GM19324 (cell line): ENCODE results near the gene SULT4A1.
"Not testable (repeated sequence)": the region's sequence is repeated elsewhere in the genome, so short reads cannot be mapped to it uniquely, and the experiment has no call there.

ENCODE experiments used
- ATAC-seq: cut with Tn5 transposase; IDR thresholded peaks from one replicate; pipeline ENCODE4 v1.9.1; 2021; ENCODE audit warnings: mild to moderate bottlenecking, moderate library complexity; ENCODE audit not compliant: unreplicated experiment, low FRiP score

Gene SULT4A1, protein sequence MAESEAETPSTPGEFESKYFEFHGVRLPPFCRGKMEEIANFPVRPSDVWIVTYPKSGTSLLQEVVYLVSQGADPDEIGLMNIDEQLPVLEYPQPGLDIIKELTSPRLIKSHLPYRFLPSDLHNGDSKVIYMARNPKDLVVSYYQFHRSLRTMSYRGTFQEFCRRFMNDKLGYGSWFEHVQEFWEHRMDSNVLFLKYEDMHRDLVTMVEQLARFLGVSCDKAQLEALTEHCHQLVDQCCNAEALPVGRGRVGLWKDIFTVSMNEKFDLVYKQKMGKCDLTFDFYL

DNA sequence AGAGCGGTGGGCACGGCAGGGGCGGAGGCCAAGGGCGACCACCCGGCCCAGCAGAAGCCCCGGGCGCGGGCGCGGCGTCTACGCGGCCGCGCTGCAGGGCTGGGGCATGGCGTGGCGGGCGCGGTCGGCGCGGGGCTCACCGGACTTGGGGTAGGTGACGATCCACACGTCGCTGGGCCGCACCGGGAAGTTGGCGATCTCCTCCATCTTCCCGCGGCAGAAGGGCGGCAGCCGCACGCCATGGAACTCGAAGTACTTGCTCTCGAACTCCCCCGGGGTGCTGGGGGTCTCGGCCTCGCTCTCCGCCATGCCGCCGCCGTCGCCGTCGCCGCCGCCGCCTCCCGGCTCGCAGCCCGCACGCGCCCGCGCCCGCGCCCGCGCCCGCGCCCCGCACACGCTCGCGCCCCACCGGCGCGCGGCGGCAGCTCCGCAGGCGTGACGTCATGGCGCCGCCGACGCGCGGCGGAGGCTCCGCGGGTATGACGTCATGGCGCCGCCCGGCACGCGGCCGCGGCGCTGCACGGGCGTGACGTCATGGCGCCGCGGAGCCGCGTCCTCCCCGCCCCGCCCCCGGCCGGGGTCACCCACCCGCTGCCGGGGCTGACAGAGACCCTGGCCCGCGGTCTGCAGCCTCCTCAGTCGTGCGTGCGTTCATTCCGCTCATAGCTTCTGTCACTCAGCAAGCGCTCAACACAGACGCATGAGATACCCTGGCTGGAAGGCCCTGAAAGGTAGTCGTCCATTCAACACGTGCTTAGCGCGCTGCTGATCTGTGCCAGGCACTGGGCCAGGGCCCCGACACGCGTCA lies at the start of gene SULT4A1:
TSS of gene SULT4A1 (minus strand) at position 440 of the 808 bp plus-strand sequence. CDS start at position 309, 131 bp downstream.
- ATAC-seq, result no peak

DNA sequence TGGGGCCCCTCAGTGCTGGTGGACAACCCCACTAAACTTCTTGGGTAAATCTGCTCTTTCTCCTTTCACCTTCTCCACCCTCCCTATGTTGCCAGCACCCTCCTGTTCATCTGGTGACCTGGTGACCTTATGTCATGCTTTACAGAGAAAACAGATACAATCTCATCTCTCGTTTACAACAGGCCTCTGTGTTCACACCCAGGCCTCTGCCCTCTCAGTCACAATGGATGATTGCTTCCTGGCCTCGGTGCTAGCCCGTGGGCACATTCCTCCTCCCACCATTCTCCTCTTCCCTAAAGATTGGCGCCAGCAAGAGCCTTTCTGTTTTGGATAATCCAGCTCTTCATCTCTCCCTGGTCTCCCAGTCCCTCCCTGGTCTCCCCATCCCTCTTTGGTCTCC lies 49.0 kb upstream of the SULT4A1 start:
- no peak for ATAC-seq

DNA sequence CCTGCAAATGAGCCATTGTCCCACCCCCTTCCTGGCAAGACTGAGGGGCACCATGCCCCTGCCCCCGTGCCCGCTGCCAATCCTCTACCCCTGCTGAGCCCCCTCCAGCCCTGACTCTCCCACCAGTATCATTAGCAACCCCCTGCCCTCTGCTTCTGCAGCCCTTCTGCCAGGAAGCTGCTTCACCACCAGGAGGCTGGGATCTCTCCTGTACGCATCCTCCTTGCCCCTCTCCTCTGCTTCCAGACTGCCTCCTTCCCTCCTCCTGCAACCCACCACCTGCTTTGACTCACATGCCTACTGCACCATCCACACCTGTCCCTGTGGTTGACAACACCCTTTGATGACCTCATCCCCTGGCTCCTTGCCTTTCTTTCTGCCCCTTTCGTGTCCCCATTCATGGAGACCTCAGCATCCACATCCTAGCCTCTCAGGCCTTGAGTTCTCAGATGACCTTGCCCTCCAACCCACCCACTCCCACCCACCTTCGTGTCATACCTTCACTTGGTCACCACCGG lies 47.9 kb upstream of the SULT4A1 start:
- ATAC-seq, result no peak

DNA sequence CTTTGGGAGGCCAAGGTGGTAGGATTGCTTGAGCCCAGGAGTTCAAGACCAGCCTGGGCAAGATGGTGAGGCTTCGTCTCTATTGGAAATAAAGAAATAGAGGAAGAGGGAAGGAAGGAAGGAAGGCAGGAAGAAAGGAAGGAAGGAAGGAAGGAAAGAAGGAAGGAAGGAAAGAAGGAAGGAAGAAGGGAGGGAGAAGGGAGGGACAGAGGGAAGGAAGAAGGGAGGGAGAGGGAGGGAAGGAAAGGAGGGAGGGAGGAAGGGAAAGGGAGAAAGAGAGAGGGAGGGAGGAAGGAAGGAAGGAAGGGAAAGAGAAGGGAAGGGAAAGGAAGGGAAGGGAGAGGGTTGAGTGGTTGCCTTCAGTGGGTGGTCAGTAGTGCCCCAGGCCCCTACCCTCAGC lies 47.4 kb upstream of the SULT4A1 start:
- no peak for ATAC-seq

DNA sequence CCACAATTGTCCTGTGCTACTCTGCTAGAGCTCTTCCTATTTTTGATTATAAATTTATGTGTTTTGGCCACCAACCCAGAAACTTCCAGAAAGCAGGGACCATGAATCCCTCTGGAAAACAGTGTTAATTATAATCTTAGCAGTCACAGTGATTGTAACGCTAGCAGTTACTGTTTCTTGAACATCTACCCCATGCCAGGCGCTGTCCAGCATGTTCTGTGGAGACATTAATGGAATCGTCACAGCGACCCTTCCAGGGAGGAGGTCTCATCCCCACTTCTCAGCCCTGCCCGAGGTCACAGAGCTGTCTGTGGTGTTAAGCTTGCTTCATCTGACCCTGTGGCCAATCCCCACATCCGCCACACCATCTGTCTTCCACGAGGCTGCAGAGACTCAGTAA lies 43.4 kb upstream of the SULT4A1 start:
- no peak for ATAC-seq

DNA sequence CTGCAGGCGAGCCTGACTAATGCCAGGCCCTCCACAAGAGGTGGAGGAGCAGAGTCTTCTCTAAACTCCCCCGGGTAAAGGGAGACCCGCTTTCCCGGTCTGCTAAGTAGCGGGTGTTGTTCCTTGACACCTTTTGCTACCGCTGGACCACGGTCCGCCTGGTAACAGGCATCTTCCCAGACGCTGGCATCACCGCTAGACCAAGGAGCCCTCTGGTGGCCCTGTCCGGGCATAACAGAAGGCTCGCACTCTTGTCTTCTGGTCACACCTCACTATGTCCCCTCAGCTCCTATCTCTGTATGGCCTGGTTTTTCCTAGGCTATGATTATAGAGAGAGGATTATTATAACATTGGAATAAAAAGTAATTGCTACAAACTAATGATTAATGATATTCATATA lies 42.1 kb upstream of the SULT4A1 start:
- ATAC-seq, result not testable (repeated sequence)

DNA sequence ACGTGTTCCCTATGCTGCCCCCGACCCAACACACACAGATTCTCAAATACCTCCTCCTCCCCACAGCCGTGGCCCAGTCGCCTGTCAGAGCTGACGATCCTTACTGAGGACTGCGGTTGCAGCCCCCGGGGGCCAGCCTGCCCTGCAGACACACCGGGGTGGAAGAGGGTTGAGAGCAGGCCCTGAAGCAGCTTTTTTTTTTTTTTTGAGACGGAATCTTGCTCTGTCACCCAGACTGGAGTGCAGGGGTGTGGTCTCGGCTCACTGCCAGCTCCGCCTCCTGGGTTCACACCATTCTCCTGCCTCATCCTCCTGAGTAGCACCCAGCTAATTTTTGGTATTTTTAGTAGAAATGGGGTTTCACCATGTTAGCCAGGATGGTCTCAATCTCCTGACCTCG lies 40.7 kb upstream of the SULT4A1 start:
- ATAC-seq, result not testable (repeated sequence)

DNA sequence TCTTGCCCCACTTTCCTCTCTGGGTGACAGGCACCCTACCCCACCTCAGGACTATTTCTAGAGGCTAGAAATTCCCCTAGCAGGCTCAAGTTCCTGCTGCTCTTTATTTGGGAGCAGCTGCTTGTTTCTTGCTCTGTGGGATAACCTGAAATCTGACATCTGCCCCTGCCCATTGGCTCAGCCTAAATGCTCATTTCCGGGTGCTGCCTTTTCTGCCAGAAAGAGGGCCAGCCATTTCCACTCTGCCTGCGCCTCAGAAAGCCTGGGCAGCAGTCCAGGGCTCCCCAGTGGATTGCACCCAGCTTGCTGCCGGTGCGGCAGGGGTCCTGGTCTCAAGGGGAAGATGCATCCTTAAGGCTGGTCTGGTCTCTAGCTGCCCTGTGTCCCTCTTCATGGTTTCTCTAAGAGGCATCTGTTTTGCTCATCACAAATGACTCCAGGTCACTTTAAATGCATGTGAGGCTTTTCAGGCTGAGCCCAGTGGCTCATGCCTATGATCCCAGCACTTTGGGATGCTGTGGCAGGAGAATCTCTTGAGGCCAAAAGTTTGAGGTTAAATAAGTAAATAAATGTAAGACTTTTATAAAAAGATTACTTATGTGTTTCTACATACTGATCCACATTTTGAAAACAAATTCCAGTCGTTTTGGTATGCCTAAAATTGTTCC lies 39.8 kb upstream of the SULT4A1 start:
- no peak for ATAC-seq

DNA sequence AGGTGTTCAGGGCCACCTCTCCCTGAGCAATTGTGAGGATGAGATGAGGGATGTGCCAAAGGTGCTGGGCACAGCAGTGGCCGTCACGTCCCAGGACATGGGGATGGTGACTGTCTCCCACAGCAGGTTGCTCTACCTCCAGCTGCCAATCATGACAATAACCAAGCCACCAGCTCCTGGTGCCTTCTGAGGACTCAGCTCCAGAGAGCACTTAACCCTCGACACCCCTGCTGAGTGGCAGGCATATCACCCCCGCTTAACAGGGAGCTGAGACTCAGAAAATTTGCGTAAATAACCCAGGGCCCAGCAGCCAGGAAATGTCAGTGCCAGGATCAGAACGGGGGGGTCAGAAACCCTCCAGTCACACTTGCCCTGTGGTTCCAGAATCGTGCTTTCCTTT lies 37.9 kb upstream of the SULT4A1 start:
- ATAC-seq, result no peak

DNA sequence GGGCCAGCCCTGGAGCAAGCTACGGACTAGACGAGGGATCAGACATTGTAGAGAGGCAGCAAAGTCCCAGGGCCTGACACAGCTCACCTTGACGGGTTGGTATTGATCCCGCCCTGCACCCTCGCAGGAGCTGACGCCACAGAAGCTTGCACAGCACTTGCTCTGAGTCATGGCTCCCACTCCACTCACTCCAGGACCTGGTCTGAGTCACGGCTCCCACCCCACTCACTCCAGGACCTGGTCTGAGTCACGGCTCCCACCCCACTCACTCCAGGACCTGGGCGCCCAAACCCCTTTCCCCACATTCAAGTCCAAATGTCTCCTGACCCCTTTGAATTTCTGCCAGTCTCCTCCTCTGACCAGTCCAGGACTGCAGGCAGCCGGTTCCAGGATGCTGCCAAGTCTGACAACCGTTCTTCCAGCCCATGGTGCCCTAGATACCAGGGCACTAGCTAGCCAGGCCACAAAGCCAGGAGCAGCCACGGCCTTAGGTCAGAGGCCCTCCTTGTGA lies 35.5 kb upstream of the SULT4A1 start:
- ATAC-seq, result no peak

DNA sequence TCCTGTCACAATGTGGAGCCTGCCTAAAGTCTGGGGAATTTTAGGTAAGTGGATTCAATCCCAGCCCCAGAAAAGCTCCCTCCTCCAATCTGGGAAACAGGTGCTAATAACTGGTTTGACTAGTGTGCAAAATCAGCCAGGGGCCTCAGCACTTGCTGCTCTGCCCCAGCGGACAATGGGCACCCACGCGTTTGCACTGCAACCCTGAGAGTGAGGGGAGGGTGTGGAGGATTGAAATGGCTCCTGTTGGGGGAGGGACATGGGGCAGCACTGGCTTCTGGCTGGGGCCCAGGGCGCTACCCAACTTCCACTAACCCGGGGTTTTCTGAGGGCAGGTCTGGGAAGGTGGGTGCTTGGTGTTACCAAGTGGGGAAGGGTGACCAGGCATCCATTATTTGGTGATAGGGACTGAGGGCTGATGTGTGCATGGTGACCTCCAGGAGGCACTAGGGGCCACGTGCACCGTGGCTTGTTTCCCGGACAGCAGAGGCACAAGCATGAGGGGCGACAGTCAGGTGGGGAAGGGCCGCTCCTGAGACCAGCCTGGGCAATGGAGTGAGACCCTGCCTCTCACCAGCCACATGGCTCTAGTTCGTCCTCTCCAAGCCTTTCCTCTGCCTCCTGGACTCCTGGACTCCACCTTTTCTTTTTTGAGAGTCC lies 33.8 kb upstream of the SULT4A1 start:
- no peak for ATAC-seq

DNA sequence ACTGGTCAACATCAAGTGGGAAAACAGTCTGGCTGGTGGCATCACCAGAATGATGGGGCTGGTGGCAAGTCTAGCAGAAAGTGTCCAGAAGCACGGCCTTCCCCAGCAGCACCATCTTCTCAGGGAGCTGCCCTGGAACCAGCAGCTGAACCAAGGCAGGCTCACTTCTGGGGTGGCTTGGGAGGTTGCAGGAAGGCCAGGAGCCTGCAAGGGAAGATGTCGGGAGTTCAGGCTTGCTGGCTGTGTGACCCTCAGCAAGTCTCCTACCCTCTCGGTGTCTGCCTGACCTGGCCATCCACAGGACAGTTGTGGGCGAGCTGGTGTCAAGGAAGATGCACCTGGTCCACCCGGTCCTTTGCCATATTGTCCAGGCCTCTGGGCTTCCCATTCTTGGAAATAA lies 31.8 kb upstream of the SULT4A1 start:
- no peak for ATAC-seq

DNA sequence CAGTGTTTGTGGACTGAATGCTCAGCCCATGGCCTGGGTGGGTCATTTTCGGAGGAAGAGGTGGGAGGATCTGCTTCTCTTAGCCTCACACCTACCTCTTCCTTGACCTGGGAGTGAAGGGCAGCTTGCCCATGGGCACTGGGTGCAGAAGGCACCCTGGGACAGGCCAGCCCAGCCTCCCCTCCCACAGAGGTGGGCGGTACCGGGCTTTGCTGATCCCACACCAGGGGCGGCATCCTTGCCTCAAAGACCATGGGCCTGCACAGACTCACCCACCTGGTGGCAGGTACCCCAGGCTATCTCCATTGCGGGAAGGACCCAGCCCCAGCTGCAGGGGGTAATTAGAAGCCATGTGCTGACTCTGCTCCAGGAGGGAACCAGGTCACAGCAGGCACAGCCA lies 31.0 kb upstream of the SULT4A1 start:
- no peak for ATAC-seq

DNA sequence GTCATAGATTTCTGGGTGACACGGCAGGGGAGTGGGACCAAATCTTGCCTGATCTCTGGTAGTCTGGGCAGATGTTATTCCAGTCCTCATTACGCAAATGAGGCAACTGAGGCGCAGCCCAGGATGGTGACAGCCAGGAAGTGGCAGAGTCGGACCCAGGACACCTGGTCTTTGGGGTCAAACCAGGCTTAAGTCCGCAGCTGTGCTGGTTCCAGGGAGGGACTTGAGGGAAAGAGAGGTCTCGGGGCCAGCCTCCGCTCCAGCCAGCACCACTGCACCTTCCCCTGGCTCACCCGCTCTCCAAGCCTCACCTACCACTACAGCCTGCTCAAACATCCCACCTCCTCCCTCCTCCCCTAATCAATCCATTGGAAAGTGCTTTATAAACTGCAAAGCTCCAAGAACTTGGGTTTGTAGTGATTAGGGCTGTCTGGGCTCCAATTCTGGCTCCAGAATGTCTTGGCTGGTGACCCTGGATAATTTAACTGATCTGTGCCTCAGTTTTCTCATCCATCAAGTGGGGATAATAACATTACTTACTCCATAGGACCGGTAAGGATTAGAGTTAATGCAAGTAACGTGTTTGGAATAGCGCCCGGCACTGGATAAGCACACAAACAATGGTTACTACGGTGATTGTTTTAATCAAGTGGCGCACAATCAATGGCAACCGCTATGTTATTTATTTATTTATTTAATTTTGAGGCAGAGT lies 30.0 kb upstream of the SULT4A1 start:
- no peak for ATAC-seq

DNA sequence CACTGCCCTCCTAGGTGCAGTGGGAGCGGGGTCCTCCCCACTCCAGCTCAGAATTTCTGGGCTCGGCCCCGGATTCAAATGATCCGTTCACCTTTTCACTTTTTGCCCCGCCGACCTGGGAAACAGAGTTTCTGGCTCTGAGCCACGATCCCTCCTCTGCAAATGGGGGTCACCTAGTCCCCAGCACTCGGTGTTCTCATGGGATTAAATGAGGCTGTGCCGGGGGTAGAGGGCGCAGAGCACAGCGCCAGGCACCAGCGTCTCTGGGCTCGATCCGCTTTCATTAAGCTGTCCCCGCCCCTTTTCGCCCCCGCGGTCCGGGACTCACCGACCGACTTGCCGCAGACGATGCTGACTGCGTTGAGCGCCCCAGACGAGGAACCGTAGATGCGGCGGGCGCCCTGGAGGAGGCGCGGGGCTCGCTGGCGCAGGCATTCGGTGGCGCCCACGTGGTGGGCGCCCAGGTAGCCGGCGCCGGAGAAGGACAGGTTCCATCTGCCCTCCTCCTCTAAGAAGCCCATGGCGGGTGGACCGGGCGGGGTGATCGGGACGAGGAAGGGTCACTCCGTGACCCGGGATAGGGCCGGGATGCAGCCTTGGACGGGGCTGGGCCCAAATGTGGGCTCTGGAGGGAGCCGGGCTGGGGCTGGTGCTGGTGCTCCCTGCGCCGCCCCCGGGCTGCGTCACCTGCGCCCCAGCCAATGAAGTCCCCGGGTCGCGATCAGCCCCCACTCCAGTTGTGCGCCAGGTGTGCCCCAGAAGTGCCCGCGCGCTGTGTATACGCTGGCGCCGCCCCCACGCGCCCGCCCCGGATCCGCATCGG lies 29.3 kb upstream of the SULT4A1 start, which contains the start of gene PNPLA5:
TSS of gene PNPLA5 (minus strand) at position 654 of the 823 bp plus-strand sequence. CDS start at position 521, 133 bp downstream.
- ATAC-seq, result no peak

DNA sequence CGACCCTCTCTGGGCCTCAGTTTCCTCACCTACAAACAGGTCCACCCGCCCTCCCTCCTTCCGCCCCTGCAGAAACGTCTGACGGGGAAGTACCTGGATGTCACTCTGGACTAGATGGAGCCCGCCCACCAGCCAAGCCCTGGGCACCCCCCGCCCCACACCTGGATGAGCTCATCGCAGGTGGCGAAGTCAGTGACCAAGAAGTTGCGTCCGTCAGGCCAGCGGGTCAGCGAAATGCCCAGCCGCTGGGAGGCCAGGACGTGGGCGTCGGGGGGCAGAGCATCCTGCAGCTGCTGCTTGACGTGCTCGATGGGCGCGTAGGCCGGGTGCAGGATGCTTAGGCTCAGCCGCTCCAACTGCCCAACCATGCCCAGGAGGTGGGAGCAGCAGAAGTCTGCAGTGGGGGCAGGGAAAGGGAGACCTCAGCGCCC lies 28.6 kb upstream of the SULT4A1 start:
- ATAC-seq, result no peak

DNA sequence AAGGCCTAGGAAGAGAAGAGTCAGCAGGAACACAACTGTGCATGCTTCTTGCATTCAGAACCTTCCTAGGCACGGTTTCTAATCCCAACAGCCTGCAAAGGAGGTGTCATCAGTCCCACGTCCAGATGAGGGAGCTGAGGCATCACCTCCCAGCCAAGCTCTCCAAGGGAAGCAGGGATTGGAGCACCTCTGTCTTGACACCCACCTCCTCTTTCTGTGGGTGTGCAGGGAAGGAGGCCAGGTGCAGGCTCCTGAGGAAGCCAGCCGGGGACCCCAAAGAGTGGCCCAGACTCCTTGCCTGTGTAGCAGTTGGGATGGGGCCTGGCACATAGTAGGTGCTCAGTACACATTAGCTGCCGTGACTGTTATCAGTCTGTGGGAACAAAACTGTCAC lies 27.5 kb upstream of the SULT4A1 start:
- no peak for ATAC-seq

DNA sequence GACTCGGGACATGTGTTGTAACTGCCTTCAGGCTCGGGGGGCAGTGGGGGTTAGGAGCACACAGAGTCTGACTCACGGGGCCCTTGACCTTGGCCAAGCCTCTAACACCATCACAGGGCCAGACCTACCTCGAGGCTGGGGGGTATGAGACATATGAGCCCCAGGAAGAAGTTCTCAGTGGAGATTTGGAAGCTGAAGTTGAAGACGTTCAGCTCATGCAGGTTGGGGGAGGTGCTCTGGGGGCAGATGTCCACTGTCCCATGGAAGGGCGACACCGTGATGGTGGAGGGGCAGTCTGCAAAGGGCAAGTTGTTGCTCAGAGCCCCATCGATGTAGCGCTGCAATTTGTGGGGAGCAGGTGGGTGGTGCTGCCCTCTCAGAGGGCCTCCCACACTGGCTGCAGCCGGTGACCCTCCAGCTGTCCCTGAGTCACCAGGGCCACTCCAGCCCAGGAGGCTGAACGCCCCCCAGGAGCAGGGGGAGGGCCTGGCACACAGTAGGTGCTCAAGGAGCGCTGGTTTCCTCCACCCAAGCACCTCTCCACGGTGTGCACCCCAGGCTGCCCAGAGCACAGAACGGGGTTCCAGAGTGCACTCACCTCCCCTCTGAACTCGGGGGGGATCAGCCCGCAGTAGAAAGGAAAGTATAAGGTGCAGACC lies 27.0 kb upstream of the SULT4A1 start:
- ATAC-seq, result no peak
